ENCODE measurements around the gene MAP3K8.
"Not testable (repeated sequence)": the region's sequence is repeated elsewhere in the genome, so short reads cannot be mapped to it uniquely, and the experiment has no call there.

The MAP3K8 gene

GRCh38 chr10:30447125-30447799, 13.3 kb downstream of the MAP3K8 start:
- no peak for DNase-seq (ENCODE audit: low read depth)

- no peak for DNase-seq (ENCODE audit: low read depth)
Observed at GRCh38 chr10:30448092-30448491, 14.1 kb downstream of the MAP3K8 start.

GRCh38 chr10:30453764-30454527, 20.0 kb downstream of the MAP3K8 start:
- no peak for DNase-seq (ENCODE audit: low read depth)

- DNase-seq (ENCODE audit: low read depth) = no peak
Observed at GRCh38 chr10:30454744-30455510, 20.9 kb downstream of the MAP3K8 start.

- DNase-seq (ENCODE audit: low read depth) = no peak
Observed at GRCh38 chr10:30455816-30456215, 21.8 kb downstream of the MAP3K8 start.

GRCh38 chr10:30456266-30456665, 22.3 kb downstream of the MAP3K8 start:
- no peak for DNase-seq (ENCODE audit: low read depth)

GRCh38 chr10:30459283-30459682, 25.3 kb downstream of the MAP3K8 start:
- no peak for DNase-seq (ENCODE audit: low read depth)

GRCh38 chr10:30460121-30460520, 26.1 kb downstream of the MAP3K8 start:
- no peak for DNase-seq (ENCODE audit: low read depth)

GRCh38 chr10:30462513-30462912, 28.5 kb downstream of the MAP3K8 start:
- no peak for DNase-seq (ENCODE audit: low read depth)

- no peak for DNase-seq (ENCODE audit: low read depth)
Observed at GRCh38 chr10:30463944-30464451, 30.0 kb downstream of the MAP3K8 start.

GRCh38 chr10:30464675-30465074, 30.7 kb downstream of the MAP3K8 start:
- no peak for DNase-seq (ENCODE audit: low read depth)

GRCh38 chr10:30466445-30466844, 32.5 kb downstream of the MAP3K8 start:
- DNase-seq (ENCODE audit: low read depth) = no peak

GRCh38 chr10:30467651-30468338, 33.8 kb downstream of the MAP3K8 start:
- DNase-seq (ENCODE audit: low read depth) = no peak

GRCh38 chr10:30472414-30473155, 38.6 kb downstream of the MAP3K8 start:
- DNase-seq (ENCODE audit: low read depth) = no peak

- not testable (repeated sequence) for DNase-seq (ENCODE audit: low read depth)
Observed at GRCh38 chr10:30475515-30475914, 41.5 kb downstream of the MAP3K8 start.

- DNase-seq (ENCODE audit: low read depth) = no peak
Observed at GRCh38 chr10:30476511-30477155, 42.6 kb downstream of the MAP3K8 start.

- not testable (repeated sequence) for DNase-seq (ENCODE audit: low read depth)
Observed at GRCh38 chr10:30479513-30479912, 45.5 kb downstream of the MAP3K8 start.

GRCh38 chr10:30481603-30482002, 47.6 kb downstream of the MAP3K8 start:
- no peak for DNase-seq (ENCODE audit: low read depth)

GRCh38 chr10:30488316-30488715, 54.3 kb downstream of the MAP3K8 start:
- no peak for DNase-seq (ENCODE audit: low read depth)

- DNase-seq (ENCODE audit: low read depth) = no peak
Observed at GRCh38 chr10:30489346-30489745, 55.4 kb downstream of the MAP3K8 start.

Measured in stimulated activated CD4-positive, alpha-beta T cell treated with anti-CD3 and anti-CD28 coated beads, Interleukin-2, amount 100 ng/mL, for 4 hours (primary cell).